CD4-positive, alpha-beta T cell (primary cell): ENCODE measurements around the gene AKAP8L. TPM values are rescaled to one million over a fixed set of nuclear protein-coding genes. Genes with fewer than 3 reads are reported as not detected.

Experiments
- ATAC-seq: fragments of 200-7000 bp; cut with Tn5 transposase; one replicate; pipeline ENCODE4 v1.10.0; 2022; ENCODE audit warnings: mild to moderate bottlenecking; ENCODE audit not compliant: poor library complexity
- CTCF ChIA-PET: fragments of 350-600 bp; sonication (Branson Sonifier 250); formaldehyde crosslinking; loops from one replicate; lab custom pipeline; 2021; ENCODE audit warnings: antibody characterized with exemption, inconsistent platforms; lab: Charles Lee
- POLR2A ChIA-PET: fragments of 350-600 bp; sonication (Branson Sonifier 250); formaldehyde crosslinking; loops from one replicate; lab custom pipeline; 2021; ENCODE audit warnings: antibody characterized with exemption, inconsistent platforms; lab: Charles Lee
- DNase-seq, 14 experiments: peaks; one replicate each; pipeline ENCODE4 v3.0.0-alpha.2; 2013 to 2020; ENCODE audit warnings: mixed read lengths in 2 of 14
- H3K27ac ChIP-seq, 2 donors: one replicate each; pipeline versions ENCODE4 v1.5.1 to v1.7.0; 2013; ENCODE audit warnings: low read length in 2 of 2, low read depth in 1 of 2, mild to moderate bottlenecking in 1 of 2
- H3K27me3 ChIP-seq, 2 experiments: 1 replicate in 1 of 2; 2 replicates in 1 of 2; pipeline versions ENCODE4 v1.6.1 to v1.7.0; 2013; ENCODE audit warnings: low read length in 2 of 2, control low read depth in 1 of 2, mild to moderate bottlenecking in 1 of 2, moderate library complexity in 1 of 2; ENCODE audit not compliant: insufficient read depth in 2 of 2, control insufficient read depth in 1 of 2
- H3K36me3 ChIP-seq: one replicate; pipeline ENCODE4 v1.6.1; 2013; ENCODE audit warnings: low read length, control low read depth; ENCODE audit not compliant: insufficient read depth
- H3K4me1 ChIP-seq: one replicate; pipeline ENCODE4 v1.6.1; 2013; ENCODE audit warnings: low read length, control low read depth; ENCODE audit not compliant: insufficient read depth
- H3K4me3 ChIP-seq: one replicate; pipeline ENCODE4 v1.5.1; 2013; ENCODE audit warnings: mild to moderate bottlenecking, low read length, moderate library complexity
- H3K9me3 ChIP-seq, 2 experiments: 1 replicate in 1 of 2; 2 replicates in 1 of 2; pipeline versions ENCODE4 v1.6.1 to v1.7.0; 2013; ENCODE audit warnings: low read length in 2 of 2, mild to moderate bottlenecking in 2 of 2, control low read depth in 1 of 2, moderate library complexity in 1 of 2; ENCODE audit not compliant: control insufficient read depth in 1 of 2, insufficient read depth in 1 of 2
- H3K27ac Mint-ChIP-seq: one replicate; pipeline ENCODE4 v1.8.0; 2020; ENCODE audit warnings: mixed read lengths
- H3K27me3 Mint-ChIP-seq: one replicate; pipeline ENCODE4 v1.8.0; 2021; ENCODE audit warnings: mixed read lengths
- H3K36me3 Mint-ChIP-seq: one replicate; pipeline ENCODE4 v1.8.0; 2021; ENCODE audit warnings: low read depth, mixed read lengths
- H3K4me1 Mint-ChIP-seq: one replicate; pipeline ENCODE4 v1.8.0; 2021; ENCODE audit warnings: low read depth, mixed read lengths
- H3K4me3 Mint-ChIP-seq: one replicate; pipeline ENCODE4 v1.8.0; 2020; ENCODE audit warnings: mild to moderate bottlenecking, mixed read lengths
- H3K9me3 Mint-ChIP-seq: one replicate; pipeline ENCODE4 v1.8.0; 2020; ENCODE audit warnings: mixed read lengths
- intact Hi-C, 2 experiments: fragments of 100-400 bp; cut with DNase I in 1 of 2; cut with micrococcal nuclease in 1 of 2; formaldehyde crosslinking; loops; one replicate each; pipeline versions ENCODE4 v1.15.1 to v1.9.0; 2023 to 2025; cut with DNase I, micrococcal nuclease
- total RNA-seq, 174 experiments: library from RNA in 2 of 174; stranded (reverse) in 2 of 174; gene quantifications; one replicate each; pipeline ENCODE4 v1.2.3 and lab custom pipeline; 2021 to 2026
- TF ChIP-seq, protein P1 (sequence below): fragments of 200-600 bp; IDR thresholded peaks from one replicate; pipeline ENCODE4 v1.8.0; 2022; ENCODE audit warnings: antibody characterized with exemption, mild to moderate bottlenecking

The AKAP8L gene
- total RNA-seq, 2 experiments from 2014 or later = 157 to 162 TPM

DNA sequence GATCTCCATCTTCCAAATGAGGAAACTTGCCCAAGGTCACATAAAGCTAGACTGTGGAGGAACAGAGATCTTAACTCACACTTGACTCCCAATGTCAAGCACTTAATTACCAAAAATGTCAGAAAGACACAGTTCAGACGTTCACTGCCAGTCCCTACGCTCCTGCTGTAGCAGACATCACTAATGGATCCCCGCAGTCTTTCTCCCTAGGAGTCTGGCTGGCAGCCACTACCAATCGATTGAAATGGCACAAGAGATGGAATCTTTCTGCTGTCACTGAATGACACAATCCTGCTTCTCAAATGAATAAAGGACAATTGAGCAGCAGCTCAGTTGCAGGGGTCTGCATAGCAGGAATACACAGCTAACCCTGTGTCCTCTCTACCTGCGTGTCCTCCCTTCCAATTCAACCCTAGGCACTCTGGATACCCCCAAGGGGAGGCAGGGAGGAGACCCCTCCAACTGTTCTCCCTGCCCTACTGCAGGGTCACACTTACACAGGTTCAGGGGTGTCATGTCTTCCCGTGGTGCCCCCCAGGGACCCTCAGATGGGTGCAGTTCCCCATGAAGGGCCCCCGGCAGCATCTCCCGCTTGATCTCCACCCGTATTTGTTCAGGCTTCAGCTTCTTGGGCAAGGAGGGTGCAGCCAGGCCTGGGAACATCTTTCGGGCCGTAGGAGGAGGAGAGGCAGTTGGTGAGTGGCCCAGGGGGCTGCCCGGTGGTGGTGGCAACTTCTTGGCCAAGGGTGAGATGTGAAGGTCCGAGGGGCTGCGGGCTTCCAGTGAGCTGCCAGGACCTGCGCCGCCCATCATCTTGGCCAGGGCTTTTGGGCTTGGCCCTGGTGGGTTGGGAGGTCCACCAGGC is 7.9 kb upstream of the AKAP8L start:
- intact Hi-C loops = no loop called here
- ATAC-seq (no peak), DNase-seq (no peak)
- ChIA-PET CTCF (no interaction called here), POLR2A (no interaction called here)
- no peaks in the 10 kb centered on the region for H3K27me3 ChIP-seq
- H3K4me3 ChIP-seq = no peak overlapping the region
- peaks cover 30% of the 10 kb centered on the region for H3K4me1 ChIP-seq
- peaks cover 53% of the 10 kb centered on the region for H3K36me3 Mint-ChIP-seq
- H3K4me3 Mint-ChIP-seq = no peak overlapping the region
- no peaks in the 10 kb centered on the region for H3K27me3 Mint-ChIP-seq
- peaks cover 68% of the 10 kb centered on the region for H3K36me3 ChIP-seq
- peaks cover 0 to 17% of the 10 kb centered on the region in 2 experiments for H3K9me3 ChIP-seq
- H3K27ac ChIP-seq = no peak overlapping the region
- H3K27ac Mint-ChIP-seq = no peak overlapping the region
- H3K4me1 Mint-ChIP-seq = peaks cover 18% of the 10 kb centered on the region
- H3K9me3 Mint-ChIP-seq = no peaks in the 10 kb centered on the region
- TF ChIP-seq, protein P1, sequence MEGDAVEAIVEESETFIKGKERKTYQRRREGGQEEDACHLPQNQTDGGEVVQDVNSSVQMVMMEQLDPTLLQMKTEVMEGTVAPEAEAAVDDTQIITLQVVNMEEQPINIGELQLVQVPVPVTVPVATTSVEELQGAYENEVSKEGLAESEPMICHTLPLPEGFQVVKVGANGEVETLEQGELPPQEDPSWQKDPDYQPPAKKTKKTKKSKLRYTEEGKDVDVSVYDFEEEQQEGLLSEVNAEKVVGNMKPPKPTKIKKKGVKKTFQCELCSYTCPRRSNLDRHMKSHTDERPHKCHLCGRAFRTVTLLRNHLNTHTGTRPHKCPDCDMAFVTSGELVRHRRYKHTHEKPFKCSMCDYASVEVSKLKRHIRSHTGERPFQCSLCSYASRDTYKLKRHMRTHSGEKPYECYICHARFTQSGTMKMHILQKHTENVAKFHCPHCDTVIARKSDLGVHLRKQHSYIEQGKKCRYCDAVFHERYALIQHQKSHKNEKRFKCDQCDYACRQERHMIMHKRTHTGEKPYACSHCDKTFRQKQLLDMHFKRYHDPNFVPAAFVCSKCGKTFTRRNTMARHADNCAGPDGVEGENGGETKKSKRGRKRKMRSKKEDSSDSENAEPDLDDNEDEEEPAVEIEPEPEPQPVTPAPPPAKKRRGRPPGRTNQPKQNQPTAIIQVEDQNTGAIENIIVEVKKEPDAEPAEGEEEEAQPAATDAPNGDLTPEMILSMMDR = no peak

DNA sequence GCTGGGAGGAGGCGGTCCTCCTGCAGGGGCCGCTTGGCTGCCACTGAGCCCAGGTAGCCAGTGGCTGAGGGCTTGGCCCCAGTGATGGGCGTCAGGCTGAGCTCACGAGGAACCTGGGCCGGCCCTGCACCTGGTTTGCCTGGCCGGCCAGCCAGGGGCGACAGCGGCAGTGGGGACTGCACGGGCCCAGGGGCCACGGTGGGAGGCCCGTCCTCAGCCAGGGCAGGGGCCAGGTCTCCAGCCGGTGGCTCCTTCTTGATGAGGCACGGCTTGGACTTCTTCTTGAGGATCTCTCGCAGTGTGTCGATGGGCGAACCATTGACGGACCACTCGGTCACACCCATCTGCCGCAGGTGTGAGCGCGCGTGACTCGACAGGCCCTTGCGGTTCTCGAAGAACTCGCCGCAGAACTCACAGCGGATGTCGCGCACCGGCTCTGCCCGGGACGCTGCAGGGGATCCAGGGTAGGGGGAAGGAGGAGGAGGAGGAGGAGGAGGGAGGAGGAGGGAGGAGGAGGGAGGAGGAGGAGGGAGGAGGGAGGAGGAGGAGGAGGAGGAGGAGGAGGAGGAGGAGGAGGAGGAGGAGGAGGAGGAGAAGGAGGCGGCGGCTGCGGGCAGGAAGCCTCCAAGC is 6.6 kb upstream of the AKAP8L start:
- Mint-ChIP-seq H3K27ac (no peak overlapping the region), H3K4me1 (peaks cover 6% of the 10 kb centered on the region), H3K27me3 (no peaks in the 10 kb centered on the region), H3K36me3 (peaks cover 45% of the 10 kb centered on the region), H3K4me3 (no peak overlapping the region), H3K9me3 (no peaks in the 10 kb centered on the region)
- H3K9me3 ChIP-seq = peaks cover 0 to 17% of the 10 kb centered on the region in 2 experiments
- no peak for DNase-seq
- no peak overlapping the region for H3K4me3 ChIP-seq
- intact Hi-C loops = no loop called here
- CTCF ChIA-PET = no interaction called here
- peaks cover 17% of the 10 kb centered on the region for H3K4me1 ChIP-seq
- ATAC-seq = no peak
- TF ChIP-seq, protein P1 = no peak
- peaks cover 63% of the 10 kb centered on the region for H3K36me3 ChIP-seq
- POLR2A ChIA-PET = no interaction called here
- no peak overlapping the region for H3K27ac ChIP-seq
- H3K27me3 ChIP-seq = no peaks in the 10 kb centered on the region

DNA sequence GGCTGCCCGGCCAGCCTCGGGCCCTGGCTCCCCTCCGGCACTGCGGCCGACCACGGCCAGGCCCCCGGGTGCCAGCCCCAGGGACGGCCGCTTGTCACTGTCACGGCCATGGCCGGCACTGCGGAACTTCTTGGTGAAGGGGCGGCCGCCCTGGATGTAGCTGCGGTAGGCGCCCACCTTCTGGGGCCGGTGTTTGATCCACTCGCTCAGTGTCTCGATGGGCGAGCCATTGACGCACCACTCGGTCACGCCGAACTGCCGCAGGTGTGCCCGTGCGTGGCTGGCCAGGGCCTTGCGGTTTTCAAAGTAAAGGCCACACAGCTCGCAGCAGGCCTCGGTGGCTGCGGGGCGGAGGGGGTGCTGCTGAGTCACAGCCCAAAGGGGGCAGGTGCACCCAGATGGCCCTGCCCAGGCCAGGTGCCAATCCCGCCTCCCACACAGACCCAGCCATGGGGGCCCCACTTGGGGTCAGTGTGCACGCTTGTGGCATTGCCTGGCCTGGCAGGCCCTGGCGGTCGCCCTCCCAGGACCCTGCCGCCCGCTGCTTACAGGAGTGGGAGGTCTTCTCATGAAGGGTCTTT is 6.0 kb upstream of the AKAP8L start:
- Mint-ChIP-seq H3K27ac (no peak overlapping the region), H3K9me3 (no peaks in the 10 kb centered on the region), H3K4me1 (peaks cover 7% of the 10 kb centered on the region), H3K36me3 (peaks cover 43% of the 10 kb centered on the region), H3K27me3 (no peaks in the 10 kb centered on the region), H3K4me3 (no peak overlapping the region)
- ATAC-seq = no peak
- no peaks in the 10 kb centered on the region for H3K27me3 ChIP-seq
- POLR2A ChIA-PET = no interaction called here
- TF ChIP-seq, protein P1 = no peak
- H3K27ac ChIP-seq = no peak overlapping the region
- peaks cover 62% of the 10 kb centered on the region for H3K36me3 ChIP-seq
- CTCF ChIA-PET = no interaction called here
- intact Hi-C loops = no loop called here
- H3K4me1 ChIP-seq = peaks cover 11% of the 10 kb centered on the region
- H3K4me3 ChIP-seq = no peak overlapping the region
- DNase-seq = no peak
- H3K9me3 ChIP-seq = peaks cover 0 to 17% of the 10 kb centered on the region in 2 experiments
